Heart left ventricle (tissue), 13 donors: ENCODE measurements around the gene SMAD4.

ENCODE experiments used
- CTCF ChIP-seq, 12 donors: fragments of 200-600 bp; sonication (generic) in 4 of 12; IDR thresholded peaks; one replicate each; pipeline versions ENCODE4 v1.5.0 to v1.8.0; 2018 to 2022; ENCODE audit warnings: antibody characterized with exemption in 12 of 12, mild to moderate bottlenecking in 5 of 12
- POLR2A ChIP-seq, 2 donors: fragments of 450-650 bp; IDR thresholded peaks; one replicate each; pipeline ENCODE4 v1.6.1; 2017; ENCODE audit warnings: antibody characterized with exemption in 2 of 2, mild to moderate bottlenecking in 2 of 2, moderate library complexity in 2 of 2
- donor health status: ischemic (EF 13 %, LVEDD 7.1; RV severe dilation, severe dysfunction).
- donor health status: DM: no; HTN: yes; CAD: no.
- donor health status: DM: no; HTN: no; CAD: no.
- donor health status: ischemic (EF 25% LVEDD 6.9; RV normal size, moderate dysfunction).
- donor health status: ischemic (EF 25% LVEDD 5.7; RV mildly dilated, moderate dysfunction).
- donor health status: ischemic (EF 35%, LVEDD 5.7; RV mildly dilated, moderate dysfunction).
- donor health status: nonischemic (EF 11% LVEDD 7.7; RV severe dilation, severe dysfunction).
- donor health status: DM: yes; HTN: yes; CAD: no.
- donor health status: PGD.
- donor health status: ischemic (EF 29% LVEDD 5.4; RV normal size, mild dysfunction).
- donor health status: nonischemic (EF 23%, LVEDD 6.1; RV moderate dilation, normal function).

DNA sequence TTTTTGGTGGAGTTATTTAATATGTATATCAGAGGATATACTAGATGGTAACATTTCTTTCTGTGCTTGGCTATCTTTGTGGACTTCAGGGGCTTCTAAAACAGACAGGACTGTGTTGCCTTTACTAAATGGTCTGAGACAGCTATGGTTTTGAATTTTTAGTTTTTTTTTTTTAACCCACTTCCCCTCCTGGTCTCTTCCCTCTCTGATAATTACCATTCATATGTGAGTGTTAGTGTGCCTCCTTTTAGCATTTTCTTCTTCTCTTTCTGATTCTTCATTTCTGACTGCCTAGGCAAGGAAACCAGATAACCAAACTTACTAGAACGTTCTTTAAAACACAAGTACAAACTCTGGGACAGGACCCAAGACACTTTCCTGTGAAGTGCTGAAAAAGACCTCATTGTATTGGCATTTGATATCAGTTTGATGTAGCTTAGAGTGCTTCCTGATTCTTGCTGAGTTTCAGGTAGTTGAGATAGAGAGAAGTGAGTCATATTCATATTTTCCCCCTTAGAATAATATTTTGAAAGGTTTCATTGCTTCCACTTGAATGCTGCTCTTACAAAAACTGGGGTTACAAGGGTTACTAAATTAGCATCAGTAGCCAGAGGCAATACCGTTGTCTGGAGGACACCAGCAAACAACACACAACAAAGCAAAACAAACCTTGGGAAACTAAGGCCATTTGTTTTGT lies 52.7 kb downstream of the SMAD4 start:
- TF ChIP-seq CTCF (IDR thresholded peaks at IDR 0.05) (no peak), POLR2A (IDR thresholded peaks at IDR 0.05) (no peak)
